GM18870 (cell line): Measurements from ENCODE around the gene PLAAT4.
"Not testable (repeated sequence)": the region's sequence is repeated elsewhere in the genome, so short reads cannot be mapped to it uniquely, and the experiment has no call there.

ENCODE experiments used
- ATAC-seq: cut with Tn5 transposase; IDR thresholded peaks from one replicate; pipeline ENCODE4 v1.9.1; 2021; ENCODE audit warnings: moderate library complexity; ENCODE audit not compliant: unreplicated experiment

Gene PLAAT4

DNA sequence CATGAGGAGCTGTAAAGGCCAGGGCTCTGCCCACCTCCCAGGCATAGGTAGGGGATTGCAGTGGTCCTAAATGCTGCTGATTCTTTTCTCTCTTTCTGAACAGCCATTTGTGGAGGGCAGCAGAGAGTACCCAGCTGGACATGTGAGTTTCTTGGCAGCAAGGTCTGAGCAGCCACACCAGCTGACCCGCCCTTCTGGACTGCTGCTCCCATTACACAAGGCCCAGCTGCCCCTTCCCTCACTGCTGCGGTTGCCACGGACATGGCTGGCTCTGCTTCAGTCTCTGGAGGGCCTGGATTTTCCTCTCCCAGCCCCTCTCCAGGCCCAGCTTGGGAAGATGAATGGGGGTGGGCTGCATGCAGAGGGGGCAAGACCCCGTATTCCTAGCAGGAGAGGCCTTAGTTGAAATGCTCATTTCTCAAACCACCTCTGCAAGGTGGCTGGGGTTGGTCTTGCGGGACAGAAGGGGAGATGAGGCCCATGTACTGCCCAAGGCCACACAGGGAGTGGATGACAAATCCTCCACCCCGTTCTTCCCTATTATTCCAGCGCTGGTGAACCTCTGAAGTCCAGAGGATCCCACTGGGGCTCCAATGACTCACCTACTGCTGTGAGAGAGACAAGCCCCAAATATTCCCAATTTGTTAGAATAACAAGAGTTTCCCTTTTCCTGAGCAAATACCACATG is 26.1 kb upstream of the PLAAT4 start:
- ATAC-seq: no peak

DNA sequence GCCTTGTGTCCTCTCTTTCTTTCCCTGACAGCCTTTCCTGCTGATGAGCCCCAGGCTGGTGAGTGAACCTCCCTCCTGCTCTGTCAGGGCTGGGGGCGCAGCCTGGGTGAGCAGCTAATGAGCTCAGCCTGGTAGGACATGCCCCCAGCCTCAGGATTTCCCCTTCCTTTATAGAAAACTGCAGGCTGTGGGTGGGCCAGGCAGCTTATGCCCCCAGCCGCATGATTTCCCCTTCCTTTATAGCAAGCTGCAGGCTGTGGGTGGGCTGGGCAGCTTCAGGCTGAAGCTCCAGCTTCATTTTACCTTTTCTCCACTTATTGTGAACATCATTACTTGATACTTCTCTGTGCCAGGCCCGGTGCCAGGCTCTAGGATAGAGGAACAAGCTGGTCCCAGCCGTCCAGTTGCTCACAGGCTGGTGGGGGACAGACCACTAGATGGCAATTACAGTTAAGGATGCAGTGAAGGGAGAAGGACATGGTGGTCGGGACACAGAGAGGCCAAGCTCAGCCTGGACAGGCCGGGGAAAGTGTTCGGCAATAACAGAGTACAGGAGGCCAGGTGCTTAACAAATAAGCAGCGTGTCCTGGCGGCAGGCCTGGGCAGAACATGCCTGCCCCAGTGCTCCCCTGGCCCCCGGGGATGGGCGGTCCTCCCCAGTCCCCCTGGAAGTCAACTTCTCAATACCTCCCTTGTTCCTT is 25.4 kb upstream of the PLAAT4 start:
- no peak for ATAC-seq

DNA sequence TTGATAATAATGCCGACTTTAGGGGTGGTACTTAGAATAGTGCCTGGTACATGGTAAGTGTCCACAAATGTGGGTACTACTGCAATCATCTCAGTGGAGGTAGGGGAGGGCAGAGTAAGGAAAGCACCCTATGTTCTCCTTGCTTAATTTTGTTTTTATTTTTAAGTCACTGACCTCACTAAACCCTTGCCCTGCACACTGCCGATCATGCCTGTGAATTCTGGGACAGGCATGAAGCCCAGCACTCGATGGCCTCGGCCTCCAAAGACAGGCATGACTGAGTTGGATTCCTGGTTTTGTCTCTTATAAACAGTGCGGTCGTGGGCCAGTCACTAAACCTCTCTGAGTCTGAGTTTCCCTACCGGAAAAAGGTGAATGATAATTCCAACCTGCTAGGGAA is 23.8 kb upstream of the PLAAT4 start:
- ATAC-seq: no peak

DNA sequence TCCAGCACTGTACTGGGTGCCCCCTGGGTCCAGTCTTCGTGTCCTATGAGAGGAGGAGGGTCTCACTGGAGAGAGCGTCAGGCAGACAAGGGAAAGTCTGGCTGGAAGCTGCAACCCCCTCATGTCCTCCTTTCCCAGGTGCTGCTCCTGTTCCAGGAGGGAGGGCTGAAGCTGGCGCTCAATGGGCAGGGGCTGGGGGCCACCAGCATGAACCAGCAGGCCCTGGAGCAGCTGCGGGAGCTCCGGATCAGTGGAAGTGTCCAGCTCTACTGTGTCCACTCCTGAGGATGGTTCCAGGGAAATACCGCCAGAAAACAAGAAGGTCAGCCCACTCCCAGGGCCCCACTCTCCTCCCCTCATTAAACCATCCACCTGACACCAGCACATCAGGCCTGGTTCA is 20.5 kb upstream of the PLAAT4 start:
- no peak for ATAC-seq

DNA sequence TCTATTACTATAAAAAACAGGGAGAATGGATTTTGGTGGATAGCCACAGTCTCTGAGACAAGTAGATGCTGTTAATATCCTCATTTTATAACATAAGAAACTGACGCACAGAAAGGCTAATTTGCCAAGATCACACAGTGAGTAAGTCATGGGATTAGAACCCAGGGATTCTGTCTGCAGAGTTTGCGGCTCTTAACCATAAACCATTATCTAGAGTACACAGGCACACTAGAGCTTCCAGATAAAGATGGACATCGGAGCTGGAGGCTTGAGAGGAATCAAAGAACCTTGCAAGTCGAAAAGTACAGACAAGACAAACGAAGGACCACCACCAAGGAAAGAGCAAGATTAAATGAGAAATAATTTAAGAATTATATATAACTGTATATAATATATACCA is 19.5 kb upstream of the PLAAT4 start:
- no peak for ATAC-seq

DNA sequence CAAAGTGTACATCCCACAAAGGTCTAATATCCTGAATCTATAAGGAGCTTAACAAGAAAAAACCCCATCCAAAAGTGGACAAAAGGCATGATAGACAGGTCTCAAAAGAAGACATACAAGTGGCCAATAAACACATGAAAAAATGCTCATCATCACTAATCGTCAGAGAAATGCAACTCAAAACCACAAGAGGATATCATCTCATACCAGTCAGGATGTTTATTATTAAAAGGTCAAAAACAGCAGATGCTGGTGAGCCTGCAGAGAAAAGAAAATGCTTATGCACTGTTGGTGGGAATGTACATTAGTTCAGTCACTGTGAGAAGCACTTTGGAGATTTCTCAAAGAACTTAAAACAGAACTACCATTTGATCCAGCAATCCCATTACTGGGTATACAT is 18.1 kb upstream of the PLAAT4 start:
- no peak for ATAC-seq

DNA sequence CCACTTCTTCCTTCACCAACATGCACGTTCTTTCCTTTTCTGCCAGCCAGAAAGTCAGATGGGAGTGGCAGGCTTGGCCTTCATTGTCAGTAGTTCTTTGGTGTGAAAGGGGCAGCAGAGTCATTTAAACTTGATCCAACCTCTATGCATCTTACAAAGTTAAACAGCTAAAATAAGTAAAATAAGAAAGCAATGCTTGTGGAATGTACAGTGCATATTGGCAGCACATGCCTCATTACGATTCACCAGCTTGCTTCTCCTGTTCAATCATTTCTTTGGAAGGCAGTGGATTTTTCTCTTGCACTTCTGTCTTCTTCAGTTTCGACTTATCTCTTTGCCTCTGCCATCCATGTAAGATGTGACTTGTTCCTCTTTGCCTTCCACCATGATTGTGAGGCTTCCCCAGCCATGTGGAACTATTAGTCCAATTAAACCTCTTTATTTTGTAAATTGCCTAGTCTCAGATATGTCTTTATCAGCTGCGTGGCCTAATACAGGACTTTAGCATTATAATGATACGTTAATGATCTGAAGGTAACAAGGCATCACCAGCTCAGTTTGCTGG is 15.9 kb upstream of the PLAAT4 start:
- no peak for ATAC-seq

DNA sequence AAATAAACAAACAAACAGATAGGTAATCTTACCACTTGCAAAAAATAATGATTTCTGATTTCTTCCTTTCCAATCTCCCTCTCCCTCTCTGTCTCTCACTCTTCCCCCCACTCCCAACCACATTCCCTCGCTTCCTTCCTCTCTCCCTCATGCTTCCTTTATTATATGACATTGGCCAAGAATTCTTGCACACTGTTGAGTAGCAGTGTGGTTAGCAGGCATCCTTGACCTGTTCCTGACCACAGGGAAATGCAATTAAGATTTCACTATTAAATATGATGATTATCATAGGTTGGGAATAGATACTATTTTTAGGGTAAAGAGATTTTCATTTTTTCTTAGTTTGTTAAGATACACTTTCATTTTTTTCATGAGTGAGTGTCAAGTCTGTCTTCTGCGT is 14.7 kb upstream of the PLAAT4 start:
- no peak for ATAC-seq

DNA sequence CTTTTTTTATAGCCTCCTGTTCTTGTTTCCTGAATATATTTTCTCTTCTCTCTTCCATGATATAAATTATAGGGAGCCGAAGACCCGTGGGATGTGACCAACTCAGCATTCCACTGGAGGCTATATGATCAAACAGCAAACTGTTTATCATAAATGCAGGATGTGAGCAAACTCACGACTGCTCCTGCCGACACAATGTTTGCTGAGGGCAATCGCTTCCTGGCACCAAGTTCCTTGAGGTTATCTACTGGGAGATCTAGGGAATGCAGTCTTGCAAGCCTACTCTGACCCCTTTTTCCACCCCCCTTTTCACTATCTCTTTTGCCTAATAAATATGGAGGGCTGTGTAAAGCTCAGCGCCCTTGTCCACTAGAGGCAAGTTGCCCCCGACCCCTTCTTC is 13.5 kb upstream of the PLAAT4 start:
- no peak for ATAC-seq

DNA sequence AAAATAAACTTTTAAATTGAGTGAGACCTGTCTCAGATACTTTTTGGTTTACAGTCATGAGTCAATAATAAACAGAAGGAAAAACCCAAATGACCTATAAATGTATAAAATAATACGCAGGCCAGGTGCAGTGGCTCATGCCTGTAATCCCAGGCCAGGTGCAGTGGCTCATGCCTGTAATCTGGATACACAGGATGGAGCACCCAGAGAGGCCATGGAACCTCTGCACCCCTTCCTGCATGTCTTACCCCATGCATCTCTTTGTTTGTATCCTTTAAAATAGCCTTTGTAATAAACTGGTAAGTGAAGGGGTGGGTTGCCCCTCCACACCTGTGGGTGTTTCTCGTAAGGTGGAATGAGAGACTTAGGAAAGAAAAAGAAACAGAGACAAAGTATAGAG is 8.9 kb upstream of the PLAAT4 start:
- no peak for ATAC-seq

DNA sequence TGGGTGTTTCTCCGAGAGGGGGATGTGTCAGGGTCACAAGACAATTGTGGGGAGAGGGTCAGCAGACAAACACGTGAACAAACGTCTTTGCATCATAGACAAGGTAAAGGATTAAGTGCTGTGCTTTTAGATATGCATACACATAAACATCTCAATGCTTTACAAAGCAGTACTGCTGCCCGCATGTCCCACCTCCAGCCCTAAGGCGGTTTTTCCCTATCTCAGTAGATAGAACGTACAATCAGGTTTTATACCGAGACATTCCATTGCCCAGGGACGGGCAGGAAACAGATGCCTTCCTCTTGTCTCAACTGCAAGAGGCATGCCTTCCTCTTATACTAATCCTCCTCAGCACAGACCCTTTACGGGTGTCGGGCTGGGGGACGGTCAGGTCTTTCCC is 8.5 kb upstream of the PLAAT4 start:
- not testable (repeated sequence) for ATAC-seq

DNA sequence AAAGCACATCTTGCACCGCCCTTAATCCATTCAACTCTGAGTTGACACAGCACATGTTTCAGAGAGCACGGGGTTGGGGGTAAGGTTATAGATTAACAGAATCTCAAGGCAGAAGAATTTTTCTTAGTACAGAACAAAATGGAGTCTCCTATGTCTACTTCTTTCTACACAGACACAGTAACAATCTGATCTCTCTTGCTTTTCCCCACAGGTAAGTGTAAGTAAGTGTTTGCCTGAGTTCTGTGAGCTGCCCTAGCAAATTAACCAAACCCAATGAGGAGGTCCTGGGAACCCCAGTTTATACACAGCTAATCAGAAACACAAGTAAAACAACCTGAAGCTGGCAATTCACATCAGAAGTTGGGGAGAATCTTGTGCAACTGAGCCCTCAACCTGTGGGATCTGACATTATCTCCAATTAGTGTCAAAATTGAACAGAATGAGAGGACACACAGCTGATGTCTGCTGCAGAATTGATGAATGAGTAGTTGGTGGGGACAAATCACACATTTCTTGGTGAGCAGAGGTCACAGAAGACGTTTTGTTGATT is 7.8 kb upstream of the PLAAT4 start:
- ATAC-seq: not testable (repeated sequence)

DNA sequence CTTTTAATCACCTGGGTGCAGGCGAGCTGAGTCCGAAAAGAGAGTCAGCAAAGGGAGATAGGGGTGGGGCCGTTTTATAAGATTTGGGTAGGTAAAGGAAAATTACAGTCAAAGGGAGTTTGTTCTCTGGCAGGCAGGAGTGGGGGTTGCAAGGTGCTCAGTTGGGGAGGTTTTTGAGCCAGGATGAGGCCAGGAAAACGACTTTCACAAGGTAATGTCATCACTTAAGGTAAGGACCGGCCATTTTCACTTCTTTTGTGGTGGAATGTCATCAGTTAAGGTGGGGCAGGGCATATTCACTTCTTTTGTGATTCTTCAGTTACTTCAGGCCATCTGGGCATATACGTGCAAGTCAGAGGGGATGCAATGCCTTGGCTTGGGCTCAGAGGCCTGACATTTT is 7.2 kb upstream of the PLAAT4 start:
- not testable (repeated sequence) for ATAC-seq

DNA sequence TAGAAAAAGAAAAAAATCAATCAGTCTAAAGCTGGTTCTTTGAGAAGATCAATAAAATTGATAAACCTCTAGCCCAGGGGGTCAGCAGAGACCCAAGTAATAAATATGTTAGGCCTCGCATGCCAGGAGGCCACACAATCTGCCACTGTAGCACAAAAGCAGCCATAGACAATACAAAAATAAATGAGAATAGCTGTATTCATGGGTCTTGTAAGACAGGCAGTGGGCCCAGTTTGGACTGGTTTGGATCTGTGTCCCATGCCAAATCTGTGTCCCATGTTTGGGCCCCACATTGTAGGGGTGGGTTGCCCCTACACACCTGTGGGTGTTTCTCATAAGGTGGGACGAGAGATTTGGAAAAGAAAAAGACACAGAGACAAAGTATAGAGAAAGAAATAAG is 6.6 kb upstream of the PLAAT4 start:
- ATAC-seq: no peak

DNA sequence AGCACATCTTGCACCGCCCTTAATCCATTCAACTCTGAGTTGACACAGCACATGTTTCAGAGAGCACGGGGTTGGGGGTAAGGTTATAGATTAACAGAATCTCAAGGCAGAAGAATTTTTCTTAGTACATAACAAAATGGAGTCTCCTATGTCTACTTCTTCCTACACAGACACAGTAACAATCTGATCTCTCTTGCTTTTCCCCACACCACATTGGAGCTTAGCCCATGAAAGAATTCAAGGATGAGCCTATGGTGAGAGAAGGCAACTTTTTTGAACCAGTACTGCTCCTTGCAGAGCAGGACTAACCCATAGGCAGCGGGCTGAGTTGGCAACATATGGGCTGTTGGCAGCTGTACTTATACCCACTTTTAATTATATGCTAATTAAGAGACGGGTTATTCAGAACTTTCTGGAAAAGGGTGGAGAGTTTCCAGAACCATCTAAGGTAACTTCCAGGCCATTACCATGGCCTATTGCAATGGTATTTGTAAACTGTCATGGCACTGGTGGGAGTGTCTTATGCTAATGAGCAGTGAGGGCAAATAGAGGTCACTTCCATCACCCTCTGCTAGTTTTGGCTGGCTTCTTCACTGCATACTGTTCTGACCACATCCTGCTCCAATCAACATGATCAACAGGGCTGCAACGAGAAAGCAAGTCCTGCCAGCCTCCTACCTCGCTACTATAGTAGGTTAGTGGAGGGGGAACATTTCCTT is 5.4 kb upstream of the PLAAT4 start:
- not testable (repeated sequence) for ATAC-seq

DNA sequence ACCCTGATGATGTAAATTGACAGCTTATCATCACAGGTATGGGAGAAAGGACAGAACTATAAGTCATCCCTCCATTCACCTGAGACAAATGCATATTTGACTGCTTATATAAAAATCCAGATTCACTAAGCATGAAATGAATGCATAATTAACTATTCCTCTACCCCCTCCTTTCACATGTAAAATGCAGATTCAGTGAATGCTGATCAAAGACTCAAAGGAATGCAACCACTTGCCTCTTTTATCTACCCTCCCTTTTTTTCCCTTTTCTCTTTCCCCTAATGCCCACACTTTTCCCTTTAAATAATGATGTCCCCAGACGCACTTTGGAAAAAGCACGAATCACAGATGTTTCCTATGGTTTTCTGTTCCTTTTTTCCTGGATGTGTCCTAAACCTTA is 4.5 kb upstream of the PLAAT4 start:
- no peak for ATAC-seq

DNA sequence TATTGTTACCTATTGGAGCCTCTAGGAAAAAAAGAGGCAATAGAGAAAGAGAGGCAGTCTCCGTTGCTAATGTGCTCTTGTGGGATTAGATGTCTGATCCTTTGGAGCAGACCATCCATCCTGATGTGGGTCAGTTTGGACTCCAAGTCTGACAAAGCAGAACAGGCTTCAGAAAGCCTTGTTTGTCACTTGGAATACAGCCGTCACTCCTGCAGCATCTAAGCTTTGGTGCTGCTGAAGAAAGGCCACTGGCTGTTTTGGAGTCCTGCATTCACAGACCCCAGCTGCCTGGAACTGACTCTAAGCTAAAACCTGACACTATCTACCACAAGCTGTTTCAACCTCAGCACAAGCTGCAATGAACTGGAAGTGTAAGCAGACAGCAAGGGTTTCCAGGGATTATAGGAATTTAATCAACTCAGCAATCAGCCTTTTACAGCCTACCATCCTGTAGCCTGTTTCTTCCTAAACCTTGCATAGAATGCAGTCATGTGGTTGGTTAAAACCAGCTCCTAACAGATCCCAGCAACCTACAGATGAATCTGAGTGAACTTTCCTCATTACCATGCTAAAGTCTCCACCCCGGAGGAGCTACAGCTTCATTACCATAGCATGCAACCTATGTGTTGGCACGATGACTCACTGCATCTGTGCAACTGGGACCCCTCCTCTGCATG is 3.7 kb upstream of the PLAAT4 start:
- ATAC-seq: no peak

DNA sequence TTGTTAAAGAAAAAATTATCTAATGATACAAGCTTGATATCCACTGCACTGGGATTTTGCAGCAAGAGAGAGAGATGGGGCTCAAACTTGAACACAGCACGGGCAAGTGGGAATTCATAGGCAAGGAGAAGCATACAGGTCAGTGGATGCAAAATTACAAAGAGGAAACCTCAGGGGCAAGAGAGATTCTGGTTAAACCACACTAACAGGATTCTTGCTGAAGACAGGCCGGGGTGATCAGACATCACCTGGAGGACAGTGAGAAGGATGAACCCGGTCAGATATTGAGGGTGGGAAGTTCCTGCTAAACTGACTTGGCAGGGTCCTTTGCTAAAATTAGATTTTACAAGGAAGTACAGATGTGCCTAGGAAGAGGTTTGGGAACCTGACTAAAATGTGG is 2.5 kb upstream of the PLAAT4 start:
- ATAC-seq: no peak

DNA sequence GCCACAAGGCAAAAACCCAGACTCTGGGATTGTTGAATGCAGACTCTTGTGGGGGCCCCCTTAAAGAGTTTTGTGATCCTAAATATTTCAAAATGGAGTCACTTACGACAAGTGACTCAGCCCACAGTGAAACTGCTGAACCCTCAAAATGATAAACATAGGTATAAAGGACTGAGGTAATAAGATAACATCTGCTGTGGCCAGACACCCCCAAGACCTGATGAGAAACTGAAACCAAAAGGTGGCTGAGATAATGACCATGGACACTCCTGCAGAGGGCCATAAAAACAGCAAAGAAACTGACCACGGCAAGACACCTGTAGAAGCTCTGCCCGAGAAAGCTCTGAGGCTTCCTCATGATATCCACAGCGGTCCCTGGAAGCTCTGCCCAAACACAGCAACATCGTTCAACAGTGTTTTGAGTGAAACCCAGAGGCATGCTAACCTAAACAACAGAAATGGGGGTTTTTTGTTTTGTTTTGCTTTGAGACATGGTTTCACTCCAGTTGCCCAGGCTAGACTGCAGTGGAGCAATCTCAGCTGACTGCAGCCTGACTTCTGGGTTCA is 1.6 kb upstream of the PLAAT4 start:
- ATAC-seq: no peak

DNA sequence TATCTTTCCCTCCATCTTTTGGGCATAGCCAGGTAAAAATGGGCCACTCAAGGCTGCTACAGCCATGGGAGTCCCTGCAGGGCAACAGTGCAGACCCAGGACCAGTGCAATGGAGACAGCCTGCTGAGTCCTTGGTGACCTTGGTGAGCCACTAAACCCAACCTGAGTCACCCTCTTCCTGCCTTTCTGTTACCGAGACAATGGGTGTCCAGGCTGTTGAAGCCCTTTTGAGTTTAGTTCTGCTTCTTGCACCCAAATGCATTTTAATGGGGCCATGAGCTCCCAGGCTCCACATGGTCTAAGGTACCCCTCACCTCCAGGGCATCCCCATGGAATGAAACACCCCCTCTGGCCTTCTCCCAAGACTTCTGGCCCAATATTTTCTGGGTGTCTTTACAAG is 874 bp upstream of the PLAAT4 start:
- ATAC-seq: no peak
